Caco-2 (cell line): ENCODE results near the gene SAMD4A. TPM values are rescaled to one million over a fixed set of nuclear protein-coding genes. Genes with fewer than 3 reads are reported as not detected.

Experiments used
- BruUV-seq: library from RNA; stranded (reverse); fragments of 400-500 nt; replicated peaks from 2 replicates; lab custom pipeline; 2021; lab: Mats Ljungman, UMichigan
- CTCF ChIA-PET: fragments of 300-600 bp; sonication (Branson Sonifier 250); formaldehyde crosslinking; loops from one replicate; lab custom pipeline; 2022; ENCODE audit warnings: antibody characterized with exemption; lab: Charles Lee
- POLR2A ChIA-PET: fragments of 300-600 bp; sonication (Branson Sonifier 250); formaldehyde crosslinking; loops from one replicate; lab custom pipeline; 2022; ENCODE audit warnings: antibody characterized with exemption; lab: Charles Lee
- DNase-seq, 2 experiments: peaks; one replicate each; pipeline versions ENCODE4 v3.0.0 to v3.0.0-alpha.2; 2020 to 2022
- H3K27me3 ChIP-seq: replicated peaks from 2 replicates; pipeline ENCODE4 v1.6.0; 2011; ENCODE audit warnings: low read length; ENCODE audit not compliant: control insufficient read depth, insufficient read depth
- H3K36me3 ChIP-seq: 2 replicates; pipeline ENCODE4 v1.5.1; 2011; ENCODE audit warnings: low read length; ENCODE audit not compliant: control insufficient read depth, insufficient read depth
- H3K4me1 ChIP-seq: fragments of 250-450 bp; sonication (Bioruptor Pico); 2 replicates; pipeline ENCODE4 v1.5.1; 2020; ENCODE audit warnings: mild to moderate bottlenecking
- H3K4me3 ChIP-seq: 2 replicates; pipeline ENCODE4 v1.5.1; 2011; ENCODE audit warnings: low read depth, mild to moderate bottlenecking, control low read depth, low read length
- H3K9me3 ChIP-seq: fragments of 250-450 bp; sonication (Bioruptor Pico); 2 replicates; pipeline ENCODE4 v1.5.1; 2020; ENCODE audit warnings: mild to moderate bottlenecking, moderate library complexity
- H3K27ac Mint-ChIP-seq: one replicate; pipeline ENCODE4 v1.8.0; 2022; ENCODE audit warnings: mixed read lengths; ENCODE audit not compliant: unreplicated experiment
- H3K27me3 Mint-ChIP-seq: one replicate; pipeline ENCODE4 v1.8.0; 2022; ENCODE audit warnings: mixed read lengths; ENCODE audit not compliant: insufficient read depth, unreplicated experiment
- H3K36me3 Mint-ChIP-seq: one replicate; pipeline ENCODE4 v1.8.0; 2022; ENCODE audit warnings: mild to moderate bottlenecking, mixed read lengths; ENCODE audit not compliant: insufficient read depth, unreplicated experiment
- H3K4me1 Mint-ChIP-seq: one replicate; pipeline ENCODE4 v1.8.0; 2022; ENCODE audit warnings: low read depth, mixed read lengths; ENCODE audit not compliant: unreplicated experiment
- H3K4me3 Mint-ChIP-seq: one replicate; pipeline ENCODE4 v1.8.0; 2022; ENCODE audit warnings: mild to moderate bottlenecking, moderate library complexity, mixed read lengths; ENCODE audit not compliant: unreplicated experiment
- H3K9me3 Mint-ChIP-seq: one replicate; pipeline ENCODE4 v1.8.0; 2022; ENCODE audit warnings: mixed read lengths; ENCODE audit not compliant: unreplicated experiment
- intact Hi-C: fragments of 100-400 bp; cut with micrococcal nuclease; formaldehyde crosslinking; loops from one replicate; pipeline ENCODE4 v1.10.0; 2022; ENCODE audit not compliant: unreplicated experiment
- total RNA-seq: library from RNA; stranded (reverse); gene quantifications from 2 replicates; pipeline ENCODE4 v1.2.3, GENCODE V29; 2022
- TF ChIP-seq, protein P1 (sequence below), 2 experiments: fragments of 200-600 bp in 1 of 2; IDR thresholded peaks; 1 replicate in 1 of 2; 2 replicates in 1 of 2; pipeline versions ENCODE4 v1.5.1 to v1.8.0; 2011 to 2022; ENCODE audit warnings: antibody characterized with exemption in 1 of 2, control low read depth in 1 of 2, inconsistent platforms in 1 of 2, low read depth in 1 of 2, low read length in 1 of 2, mild to moderate bottlenecking in 1 of 2, moderate library complexity in 1 of 2; ENCODE audit not compliant: insufficient read depth in 1 of 2, severe bottlenecking in 1 of 2, unreplicated experiment in 1 of 2

The SAMD4A gene
- total RNA-seq, 1 experiment from 2014 or later, result 60.8 TPM

GRCh38 chr14:54582334-54582733, 15.4 kb downstream of the SAMD4A start:
- no peak overlapping the region for H3K4me3 ChIP-seq
- ChIA-PET POLR2A (no interaction called here), CTCF (no interaction called here)
- Mint-ChIP-seq H3K36me3 (peaks cover 41% of the 10 kb centered on the region), H3K27ac (no peak overlapping the region), H3K27me3 (no peaks in the 10 kb centered on the region), H3K4me3 (no peak overlapping the region), H3K9me3 (no peaks in the 10 kb centered on the region), H3K4me1 (peaks cover 13% of the 10 kb centered on the region)
- intact Hi-C loops, result no loop called here
- no peaks in the 10 kb centered on the region for H3K27me3 ChIP-seq
- H3K9me3 ChIP-seq, result no peaks in the 10 kb centered on the region
- DNase-seq, result no peak
- H3K4me1 ChIP-seq, result peaks cover 22% of the 10 kb centered on the region; the same call in 1 of the 2 replicates
- no peaks in the 10 kb centered on the region for H3K36me3 ChIP-seq
- TF ChIP-seq, protein P1, sequence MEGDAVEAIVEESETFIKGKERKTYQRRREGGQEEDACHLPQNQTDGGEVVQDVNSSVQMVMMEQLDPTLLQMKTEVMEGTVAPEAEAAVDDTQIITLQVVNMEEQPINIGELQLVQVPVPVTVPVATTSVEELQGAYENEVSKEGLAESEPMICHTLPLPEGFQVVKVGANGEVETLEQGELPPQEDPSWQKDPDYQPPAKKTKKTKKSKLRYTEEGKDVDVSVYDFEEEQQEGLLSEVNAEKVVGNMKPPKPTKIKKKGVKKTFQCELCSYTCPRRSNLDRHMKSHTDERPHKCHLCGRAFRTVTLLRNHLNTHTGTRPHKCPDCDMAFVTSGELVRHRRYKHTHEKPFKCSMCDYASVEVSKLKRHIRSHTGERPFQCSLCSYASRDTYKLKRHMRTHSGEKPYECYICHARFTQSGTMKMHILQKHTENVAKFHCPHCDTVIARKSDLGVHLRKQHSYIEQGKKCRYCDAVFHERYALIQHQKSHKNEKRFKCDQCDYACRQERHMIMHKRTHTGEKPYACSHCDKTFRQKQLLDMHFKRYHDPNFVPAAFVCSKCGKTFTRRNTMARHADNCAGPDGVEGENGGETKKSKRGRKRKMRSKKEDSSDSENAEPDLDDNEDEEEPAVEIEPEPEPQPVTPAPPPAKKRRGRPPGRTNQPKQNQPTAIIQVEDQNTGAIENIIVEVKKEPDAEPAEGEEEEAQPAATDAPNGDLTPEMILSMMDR (IDR thresholded peaks at IDR 0.05; ENCODE audit: insufficient read depth in 1 of 2, low read depth in 1 of 2, low read length in 1 of 2, severe bottlenecking in 1 of 2, unreplicated experiment in 1 of 2), result no peak
- BruUV-seq, result no TSS peak

DNA sequence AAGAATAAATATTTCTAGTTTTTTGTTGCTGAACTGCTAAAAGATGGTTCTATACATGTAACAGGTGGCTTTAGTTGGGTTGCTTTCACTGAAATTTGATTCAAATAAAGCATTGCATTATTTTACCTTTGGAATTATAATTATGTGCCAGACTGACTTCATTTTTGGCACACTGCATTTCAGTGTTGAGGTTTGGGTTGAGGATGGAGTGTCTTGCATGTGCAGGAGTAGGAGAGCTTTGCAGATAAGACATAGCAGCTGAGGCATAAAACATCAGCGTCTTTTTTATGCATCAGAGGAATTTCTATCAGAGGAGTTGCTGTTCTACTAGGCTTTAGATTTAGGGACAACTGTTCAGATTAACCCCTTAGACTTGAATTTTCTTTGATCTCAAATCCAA, 17.2 kb downstream of the SAMD4A start:
- no peaks in the 10 kb centered on the region for H3K27me3 ChIP-seq
- no peaks in the 10 kb centered on the region for H3K36me3 ChIP-seq
- Mint-ChIP-seq H3K27ac (no peak overlapping the region), H3K4me3 (no peak overlapping the region), H3K27me3 (no peaks in the 10 kb centered on the region), H3K4me1 (peaks cover 17% of the 10 kb centered on the region), H3K36me3 (peaks cover 26% of the 10 kb centered on the region), H3K9me3 (no peaks in the 10 kb centered on the region)
- ChIA-PET CTCF (interaction anchor here (0.7 kb wide), 1 partner anchor 107 kb away, joined by 4 read pairs; no protein-coding TSS in a partner anchor), POLR2A (no interaction called here)
- no peak overlapping the region for H3K4me3 ChIP-seq
- 0 out of 2 replicates have a peak, but pooled peaks cover 6% of the 10 kb centered on the region for H3K4me1 ChIP-seq
- DNase-seq, result no peak
- no TSS peak for BruUV-seq
- intact Hi-C loops, result no loop called here
- TF ChIP-seq, protein P1 (IDR thresholded peaks at IDR 0.05; ENCODE audit: insufficient read depth in 1 of 2, low read depth in 1 of 2, low read length in 1 of 2, severe bottlenecking in 1 of 2, unreplicated experiment in 1 of 2), result no peak
- no peaks in the 10 kb centered on the region for H3K9me3 ChIP-seq

DNA sequence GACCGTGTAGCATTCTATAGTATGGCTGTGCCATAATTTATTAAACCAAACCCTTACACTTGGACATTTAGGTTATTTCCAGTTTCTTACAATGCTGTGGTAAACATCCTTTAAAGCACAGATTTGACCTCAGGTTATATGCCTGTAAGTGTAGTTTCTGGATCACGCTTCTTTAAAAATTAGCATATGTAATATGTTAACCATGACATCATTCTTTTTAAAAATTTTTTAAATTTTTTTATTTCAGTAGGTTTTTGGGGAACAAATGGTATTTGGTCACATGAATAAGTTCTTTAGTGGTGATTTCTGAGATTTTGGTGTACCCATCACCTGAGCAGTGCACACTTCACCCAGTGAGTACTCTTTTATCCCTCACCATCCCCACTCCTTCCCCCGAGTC, 18.3 kb downstream of the SAMD4A start:
- H3K9me3 ChIP-seq, result no peaks in the 10 kb centered on the region
- H3K4me1 ChIP-seq, result no peaks in the 10 kb centered on the region
- ChIA-PET POLR2A (no interaction called here), CTCF (no interaction called here)
- no peak for DNase-seq
- Mint-ChIP-seq H3K4me1 (peaks cover 11% of the 10 kb centered on the region), H3K36me3 (peaks cover 17% of the 10 kb centered on the region), H3K9me3 (no peaks in the 10 kb centered on the region), H3K27ac (no peak overlapping the region), H3K4me3 (no peak overlapping the region), H3K27me3 (no peaks in the 10 kb centered on the region)
- no peaks in the 10 kb centered on the region for H3K36me3 ChIP-seq
- TF ChIP-seq, protein P1 (IDR thresholded peaks at IDR 0.05; ENCODE audit: insufficient read depth in 1 of 2, low read depth in 1 of 2, low read length in 1 of 2, severe bottlenecking in 1 of 2, unreplicated experiment in 1 of 2), result no peak
- H3K27me3 ChIP-seq, result no peaks in the 10 kb centered on the region
- H3K4me3 ChIP-seq, result no peak overlapping the region
- BruUV-seq, result no TSS peak
- intact Hi-C loops, result no loop called here
